Activated T-cell treated with anti-CD3 and anti-CD28 coated beads for 48 hours (primary cell): ENCODE measurements around the gene KICS2.
"Not testable (repeated sequence)": the region's sequence is repeated elsewhere in the genome, so short reads cannot be mapped to it uniquely, and the experiment has no call there.

ENCODE experiments used
- DNase-seq: peaks from one replicate; pipeline ENCODE4 v3.0.0-alpha.2; 2020; ENCODE audit warnings: low read depth

KICS2 gene

GRCh38 chr12:64216239-64216638 is 5.9 kb downstream of the KICS2 start:
- DNase-seq, result no peak

- no peak for DNase-seq
Observed at GRCh38 chr12:64212119-64212746, 9.9 kb downstream of the KICS2 start.

- no peak for DNase-seq
Observed at GRCh38 chr12:64207453-64207852, 14.6 kb downstream of the KICS2 start.

- DNase-seq, result no peak
Observed at GRCh38 chr12:64205542-64205941, 16.6 kb downstream of the KICS2 start.

GRCh38 chr12:64203775-64204174 is 18.3 kb downstream of the KICS2 start:
- DNase-seq, result no peak

GRCh38 chr12:64203036-64203435 is 19.1 kb downstream of the KICS2 start:
- no peak for DNase-seq

- DNase-seq, result not testable (repeated sequence)
Observed at GRCh38 chr12:64195841-64196240, 26.3 kb downstream of the KICS2 start.

- no peak for DNase-seq
Observed at GRCh38 chr12:64194333-64195149, 27.6 kb downstream of the KICS2 start.

GRCh38 chr12:64193931-64194330 is 28.2 kb downstream of the KICS2 start:
- no peak for DNase-seq

- DNase-seq, result no peak
Observed at GRCh38 chr12:64192644-64193444, 29.3 kb downstream of the KICS2 start.

- no peak for DNase-seq
Observed at GRCh38 chr12:64190140-64190539, 32.0 kb downstream of the KICS2 start.

- no peak for DNase-seq
Observed at GRCh38 chr12:64189530-64189929, 32.6 kb downstream of the KICS2 start.

- no peak for DNase-seq
Observed at GRCh38 chr12:64187794-64188193, 34.3 kb downstream of the KICS2 start.

- DNase-seq, result no peak
Observed at GRCh38 chr12:64187370-64187769, 34.7 kb downstream of the KICS2 start.

- no peak for DNase-seq
Observed at GRCh38 chr12:64186789-64187188, 35.3 kb downstream of the KICS2 start.

GRCh38 chr12:64184216-64184615 is 37.9 kb downstream of the KICS2 start:
- DNase-seq, result no peak

- no peak for DNase-seq
Observed at GRCh38 chr12:64181430-64182291, 40.4 kb downstream of the KICS2 start.

GRCh38 chr12:64180951-64181350 is 41.1 kb downstream of the KICS2 start:
- no peak for DNase-seq

- no peak for DNase-seq
Observed at GRCh38 chr12:64178122-64178521, 44.0 kb downstream of the KICS2 start.

GRCh38 chr12:64177001-64177400 is 45.1 kb downstream of the KICS2 start:
- DNase-seq, result no peak

GRCh38 chr12:64175254-64175945 is 46.7 kb downstream of the KICS2 start:
- no peak for DNase-seq
